GM12878 (cell line): Measurements from ENCODE around the gene ZNF462.

Source experiments
- ATF3 ChIP-seq: IDR thresholded peaks from 2 replicates; pipeline ENCODE4 v1.6.1; 2011; ENCODE audit warnings: low read depth, mild to moderate bottlenecking, low read length, moderate library complexity, borderline replicate concordance; ENCODE audit errors: extremely low read depth
- FOXM1 ChIP-seq: IDR thresholded peaks from 2 replicates; pipeline ENCODE4 v1.6.1; 2012; ENCODE audit warnings: low read depth, mild to moderate bottlenecking, inconsistent platforms, low read length, moderate library complexity
- TAF1 ChIP-seq: IDR thresholded peaks from 2 replicates; pipeline ENCODE4 v1.6.1; 2011; ENCODE audit warnings: mild to moderate bottlenecking, low read depth, low read length, borderline replicate concordance
- YY1 ChIP-seq: IDR thresholded peaks from 2 replicates; pipeline ENCODE4 v1.6.1; 2011; ENCODE audit warnings: low read depth, mild to moderate bottlenecking, low read length
- ZSCAN29 ChIP-seq: fragments of 450-650 bp; IDR thresholded peaks from 2 replicates; pipeline ENCODE4 v1.6.1; 2017; ENCODE audit warnings: mild to moderate bottlenecking, moderate library complexity

GRCh38 chr9:106976772-106977171 is 113.8 kb downstream of the ZNF462 start:
- TF ChIP-seq TAF1 (no peak), ATF3 (no peak), FOXM1 (no peak), YY1 (no peak), ZSCAN29 (no peak)
